OCI-LY1 (cell line): ENCODE measurements around the gene VAV2.

Experiments
- H2AFZ ChIP-seq: fragments of 200-600 bp; sonication (generic), shearing (Covaris generic); 2 replicates; pipeline ENCODE4 v1.6.0; 2014; ENCODE audit warnings: antibody characterized with exemption, mild to moderate bottlenecking, low read length
- H3F3A ChIP-seq: fragments of 200-600 bp; sonication (generic), shearing (Covaris generic); 2 replicates; pipeline ENCODE4 v1.6.0; 2014; ENCODE audit warnings: mild to moderate bottlenecking, antibody characterized with exemption, low read length, moderate library complexity; ENCODE audit not compliant: insufficient read depth
- H3K27ac ChIP-seq: fragments of 200-600 bp; sonication (generic); 2 replicates; pipeline ENCODE4 v1.5.1; 2014; ENCODE audit warnings: low read length, mixed run types, mild to moderate bottlenecking, low read depth; ENCODE audit not compliant: poor library complexity, severe bottlenecking
- H3K27me3 ChIP-seq: fragments of 200-600 bp; sonication (generic); 2 replicates; pipeline ENCODE4 v1.6.0; 2014; ENCODE audit warnings: antibody characterized with exemption, mild to moderate bottlenecking, low read length, moderate library complexity; ENCODE audit not compliant: insufficient read depth
- H3K36me3 ChIP-seq: fragments of 200-600 bp; sonication (generic); 2 replicates; pipeline ENCODE4 v1.6.1; 2014; ENCODE audit warnings: mild to moderate bottlenecking, antibody characterized with exemption, low read length, moderate library complexity, mixed read lengths; ENCODE audit not compliant: insufficient read depth
- H3K4me1 ChIP-seq: fragments of 200-600 bp; sonication (generic); 2 replicates; pipeline ENCODE4 v1.5.1; 2014; ENCODE audit warnings: mild to moderate bottlenecking, low read length, moderate library complexity; ENCODE audit not compliant: insufficient read depth, severe bottlenecking
- H3K4me2 ChIP-seq: fragments of 200-600 bp; sonication (generic), shearing (Covaris generic); 2 replicates; pipeline ENCODE4 v1.6.1; 2014; ENCODE audit warnings: low read length
- H3K4me3 ChIP-seq: fragments of 200-600 bp; sonication (generic); 2 replicates; pipeline ENCODE4 v1.5.1; 2014; ENCODE audit warnings: low read length, low read depth, mild to moderate bottlenecking, mixed read lengths; ENCODE audit not compliant: poor library complexity, severe bottlenecking
- H3K79me2 ChIP-seq: fragments of 200-600 bp; shearing (Covaris generic); 2 replicates; pipeline ENCODE4 v1.6.1; 2016; ENCODE audit warnings: mixed run types, low read length, mixed read lengths; ENCODE audit not compliant: insufficient read depth
- H3K9ac ChIP-seq: fragments of 200-600 bp; sonication (generic), shearing (Covaris generic); 2 replicates; pipeline ENCODE4 v1.6.1; 2014; ENCODE audit warnings: mild to moderate bottlenecking, low read length, mixed read lengths
- H3K9me2 ChIP-seq: fragments of 200-600 bp; sonication (generic), shearing (Covaris generic); 2 replicates; pipeline ENCODE4 v1.6.1; 2014; ENCODE audit warnings: low read depth, mild to moderate bottlenecking, low read length, mixed read lengths
- H3K9me3 ChIP-seq: fragments of 200-600 bp; shearing (Covaris generic); 2 replicates; pipeline ENCODE4 v1.6.1; 2014; ENCODE audit warnings: low read length, mixed read lengths
- H4K20me1 ChIP-seq: fragments of 200-600 bp; sonication (generic), shearing (Covaris generic); 2 replicates; pipeline ENCODE4 v1.6.0; 2016; ENCODE audit warnings: mild to moderate bottlenecking, low read length; ENCODE audit not compliant: insufficient read depth
- CTCF ChIP-seq: fragments of 200-600 bp; sonication (generic), shearing (Covaris generic); IDR thresholded peaks from 2 replicates; pipeline ENCODE4 v1.5.1; 2017; ENCODE audit warnings: mild to moderate bottlenecking, antibody characterized with exemption, low read length, moderate library complexity, mixed read lengths
- EZH2 ChIP-seq: fragments of 200-600 bp; sonication (generic), shearing (Covaris generic); IDR thresholded peaks from 2 replicates; pipeline ENCODE4 v1.8.0; 2017; ENCODE audit warnings: borderline replicate concordance, mixed run types, mild to moderate bottlenecking, antibody characterized with exemption, low read length, moderate library complexity, mixed read lengths

The VAV2 gene

DNA sequence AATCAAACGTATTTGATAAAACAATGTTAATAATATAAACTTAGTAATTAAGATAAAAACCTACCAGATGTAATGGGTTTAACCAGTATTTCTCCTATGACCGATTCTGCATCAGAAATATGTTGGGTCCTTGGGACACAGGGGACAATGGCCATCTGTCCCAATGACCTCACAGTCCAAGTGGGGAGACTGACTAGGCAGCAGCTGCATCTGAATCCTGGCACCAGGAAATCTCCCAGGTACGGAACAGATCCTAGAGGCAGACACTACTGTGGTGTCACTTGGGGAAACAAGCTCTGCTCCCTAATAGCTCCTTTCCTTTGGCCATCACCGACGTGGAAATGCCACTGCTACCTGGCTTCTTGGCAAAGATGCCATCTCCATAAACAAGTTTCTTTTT is 172.2 kb downstream of the VAV2 start:
- Histone ChIP-seq H3K9me3 (no peaks in the 10 kb centered on the region), H3K79me2 (no peaks in the 10 kb centered on the region), H3K4me2 (no peak overlapping the region), H3K4me3 (no peak overlapping the region), H3F3A (no peaks in the 10 kb centered on the region), H3K4me1 (no peaks in the 10 kb centered on the region), H4K20me1 (no peaks in the 10 kb centered on the region), H2AFZ (no peak overlapping the region), H3K27me3 (peaks cover 25% of the 10 kb centered on the region; the same call in 1 of the 2 replicates), H3K9me2 (no peaks in the 10 kb centered on the region), H3K27ac (no peak overlapping the region), H3K9ac (no peak overlapping the region), H3K36me3 (no peaks in the 10 kb centered on the region)
- TF ChIP-seq EZH2, result no peak
- no peak for TF ChIP-seq CTCF

GRCh38 chr9:133818444-133818843 is 173.7 kb downstream of the VAV2 start:
- H3K79me2 ChIP-seq, result no peaks in the 10 kb centered on the region
- H3K9me2 ChIP-seq, result no peaks in the 10 kb centered on the region
- H3K9ac ChIP-seq, result no peak overlapping the region
- no peak overlapping the region for H3K4me2 ChIP-seq
- no peaks in the 10 kb centered on the region for H3F3A ChIP-seq
- no peaks in the 10 kb centered on the region for H3K36me3 ChIP-seq
- no peaks in the 10 kb centered on the region for H3K4me1 ChIP-seq
- no peaks in the 10 kb centered on the region for H4K20me1 ChIP-seq
- H3K27ac ChIP-seq, result no peak overlapping the region
- H3K9me3 ChIP-seq, result no peaks in the 10 kb centered on the region
- peaks cover 31% of the 10 kb centered on the region; the same call in 1 of the 2 replicates for H3K27me3 ChIP-seq
- no peak overlapping the region for H2AFZ ChIP-seq
- H3K4me3 ChIP-seq, result no peak overlapping the region
- TF ChIP-seq CTCF (no peak), EZH2 (no peak)

DNA sequence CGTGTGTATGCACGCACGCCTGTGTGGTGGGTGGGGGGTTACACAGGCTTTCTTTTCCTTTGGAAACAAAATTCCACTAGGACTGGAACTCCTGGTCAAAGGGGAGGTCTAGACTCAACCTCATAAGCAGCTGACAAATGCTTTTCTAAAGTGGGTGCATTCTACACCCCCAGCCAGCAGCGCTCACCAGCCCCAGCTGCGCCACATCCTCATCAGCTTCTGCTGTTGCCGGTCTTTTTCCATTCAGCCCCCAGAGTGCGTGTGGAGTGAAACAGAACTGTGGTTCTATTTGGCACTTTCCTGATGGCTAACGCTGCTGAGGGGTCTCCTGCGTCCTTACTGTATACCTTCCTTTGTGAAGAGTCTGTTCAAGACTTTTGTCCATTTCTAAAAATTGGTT is 176.3 kb downstream of the VAV2 start:
- H3K4me1 ChIP-seq, result no peaks in the 10 kb centered on the region
- H3K9me3 ChIP-seq, result no peaks in the 10 kb centered on the region
- H3K36me3 ChIP-seq, result no peaks in the 10 kb centered on the region
- TF ChIP-seq CTCF (no peak), EZH2 (no peak)
- H3K4me2 ChIP-seq, result no peak overlapping the region
- H3K27me3 ChIP-seq, result peaks cover 19% of the 10 kb centered on the region; the same call in 1 of the 2 replicates
- no peak overlapping the region for H3K4me3 ChIP-seq
- H3K9ac ChIP-seq, result no peak overlapping the region
- H2AFZ ChIP-seq, result no peak overlapping the region
- H4K20me1 ChIP-seq, result no peaks in the 10 kb centered on the region
- no peaks in the 10 kb centered on the region for H3K79me2 ChIP-seq
- H3K9me2 ChIP-seq, result no peaks in the 10 kb centered on the region
- H3F3A ChIP-seq, result no peaks in the 10 kb centered on the region
- no peak overlapping the region for H3K27ac ChIP-seq
